Stomach (tissue), 9 donors: ENCODE results near the gene EVI2A. TPM values are rescaled to one million over a fixed set of nuclear protein-coding genes. Genes with fewer than 3 reads are reported as not detected.

Experiments
- DNase-seq, 2 donors: peaks; one replicate each; pipeline versions ENCODE4 v3.0.0 to v3.0.0-alpha.2; 2013 to 2019
- H3K27ac ChIP-seq, 5 donors: fragments of 200-600 bp in 4 of 5; sonication (generic) in 4 of 5; one replicate each; pipeline ENCODE4 v1.5.1; 2013 to 2019; ENCODE audit warnings: mild to moderate bottlenecking in 1 of 5, moderate library complexity in 1 of 5
- H3K27me3 ChIP-seq, 3 donors: fragments of 200-600 bp; sonication (generic); one replicate each; pipeline ENCODE4 v1.5.1; 2017 to 2019; ENCODE audit warnings: mixed run types in 1 of 3
- H3K36me3 ChIP-seq, 4 donors: fragments of 200-600 bp; sonication (generic); 1 replicate in 3 of 4; 2 replicates in 1 of 4; pipeline ENCODE4 v1.5.1; 2016 to 2019
- H3K4me1 ChIP-seq, 4 donors: fragments of 200-600 bp; sonication (generic); one replicate each; pipeline ENCODE4 v1.5.1; 2016 to 2019
- H3K4me3 ChIP-seq, 4 donors: fragments of 200-600 bp; sonication (generic) in 3 of 4; one replicate each; pipeline ENCODE4 v1.5.1; 2016 to 2019; ENCODE audit warnings: mild to moderate bottlenecking in 1 of 4
- H3K9me3 ChIP-seq, 4 donors: fragments of 200-600 bp; sonication (generic); one replicate each; pipeline ENCODE4 v1.5.1; 2016 to 2019
- EP300 ChIP-seq: sonication (generic); formaldehyde crosslinking; IDR thresholded peaks from one replicate; pipeline ENCODE4 v1.6.1; 2017; ENCODE audit warnings: antibody characterized with exemption
- POLR2A ChIP-seq, 4 donors: fragments of 450-650 bp; IDR thresholded peaks; one replicate each; pipeline ENCODE4 v1.6.1; 2016; ENCODE audit warnings: antibody characterized with exemption in 4 of 4, control low read depth in 2 of 4, mild to moderate bottlenecking in 1 of 4, moderate library complexity in 1 of 4
- POLR2AphosphoS5 ChIP-seq, 3 donors: sonication (generic); formaldehyde crosslinking; IDR thresholded peaks; one replicate each; pipeline ENCODE4 v1.6.1; 2016; ENCODE audit warnings: antibody characterized with exemption in 3 of 3
- WGBS, 5 donors: extraction: QIAGEN DNeasy Blood & Tissue Kit in 3 of 5; methylation state at CpG; one replicate each; pipeline versions ENCODE4 v1.1.5 to v1.1.7; 2013 to 2018; 5-methylcytosine and 5-hydroxymethylcytosine counted together
- intact Hi-C: fragments of 100-400 bp; cut with DNase I; formaldehyde crosslinking; loops from one replicate; pipeline ENCODE4 v1.15.1; 2023; ENCODE audit warnings: low total_unique reads
- polyA plus RNA-seq, 3 donors: library from polyadenylated mRNA; stranded (reverse); fragments of 200-250 nt; gene quantifications; one replicate each; pipeline ENCODE4 v1.2.3, GENCODE V29; 2013
- total RNA-seq, 5 donors: library from RNA; depleted of rRNA; stranded (reverse); fragments of >200 nt; gene quantifications; one replicate each; pipeline versions ENCODE4 v1.1.0 to v1.2.3, GENCODE V29; 2014 to 2016
- TF ChIP-seq, protein P1 (sequence below), 7 experiments: fragments of 450-650 bp in 4 of 7; fragments of 200-600 bp in 3 of 7; sonication (generic) in 3 of 7; IDR thresholded peaks; one replicate each; pipeline ENCODE4 v1.5.1; 2016 to 2019; ENCODE audit warnings: antibody characterized with exemption in 7 of 7, control low read depth in 2 of 7, mild to moderate bottlenecking in 1 of 7
- donor health status: healthy with polysubstance abuse.
- donor health status: Bipolar disorder and iron deficiency.
- donor health status: healthy.

Gene EVI2A
- total and polyA plus RNA-seq, 8 donors, result 4.4 to 14.5 (median 5.4) TPM; not detected in 3

DNA sequence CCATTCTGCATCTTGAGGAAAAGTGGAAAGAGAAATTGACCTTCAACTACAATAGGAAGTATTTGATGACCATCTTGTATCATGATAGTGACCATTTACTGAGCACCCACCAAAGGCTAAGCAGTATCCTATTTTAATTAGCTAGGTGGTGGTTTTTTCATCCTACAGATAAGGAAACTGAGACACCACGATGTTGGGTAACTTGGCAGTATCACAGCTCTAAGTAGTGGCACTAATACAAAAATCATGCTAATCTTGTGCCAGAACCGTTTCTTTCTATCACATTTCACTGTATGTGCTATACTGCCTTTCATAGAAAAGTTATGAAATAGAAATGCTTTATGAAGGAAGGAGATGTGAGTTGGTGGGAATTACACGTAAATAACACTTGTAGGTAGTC is 9.9 kb downstream of the EVI2A start:
- intact Hi-C loops, result no loop called here
- H3K36me3 ChIP-seq, result peaks cover 0 to 3% (median 0%) of the 10 kb centered on the region in 4 donors
- peak overlapping the region in 4 of 5 donors; percentile 35 to 81 (median 54) for H3K27ac ChIP-seq
- H3K4me3 ChIP-seq, result peak overlapping the region; percentile 2 to 33 (median 22)
- WGBS, 5 donors, result 70 to 80% (median 79%) methylated on average over 3 of the region's 3 CpGs
- H3K27me3 ChIP-seq, result no peaks in the 10 kb centered on the region
- TF ChIP-seq, protein P1, sequence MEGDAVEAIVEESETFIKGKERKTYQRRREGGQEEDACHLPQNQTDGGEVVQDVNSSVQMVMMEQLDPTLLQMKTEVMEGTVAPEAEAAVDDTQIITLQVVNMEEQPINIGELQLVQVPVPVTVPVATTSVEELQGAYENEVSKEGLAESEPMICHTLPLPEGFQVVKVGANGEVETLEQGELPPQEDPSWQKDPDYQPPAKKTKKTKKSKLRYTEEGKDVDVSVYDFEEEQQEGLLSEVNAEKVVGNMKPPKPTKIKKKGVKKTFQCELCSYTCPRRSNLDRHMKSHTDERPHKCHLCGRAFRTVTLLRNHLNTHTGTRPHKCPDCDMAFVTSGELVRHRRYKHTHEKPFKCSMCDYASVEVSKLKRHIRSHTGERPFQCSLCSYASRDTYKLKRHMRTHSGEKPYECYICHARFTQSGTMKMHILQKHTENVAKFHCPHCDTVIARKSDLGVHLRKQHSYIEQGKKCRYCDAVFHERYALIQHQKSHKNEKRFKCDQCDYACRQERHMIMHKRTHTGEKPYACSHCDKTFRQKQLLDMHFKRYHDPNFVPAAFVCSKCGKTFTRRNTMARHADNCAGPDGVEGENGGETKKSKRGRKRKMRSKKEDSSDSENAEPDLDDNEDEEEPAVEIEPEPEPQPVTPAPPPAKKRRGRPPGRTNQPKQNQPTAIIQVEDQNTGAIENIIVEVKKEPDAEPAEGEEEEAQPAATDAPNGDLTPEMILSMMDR (IDR thresholded peaks at IDR 0.05), result no peak
- TF ChIP-seq POLR2AphosphoS5 (IDR thresholded peaks at IDR 0.05) (no peak), POLR2A (IDR thresholded peaks at IDR 0.05) (no peak), EP300 (no peak)
- no peaks in the 10 kb centered on the region for H3K9me3 ChIP-seq
- H3K4me1 ChIP-seq, result peaks cover 0 to 31% (median 2%) of the 10 kb centered on the region in 4 donors
- no peak for DNase-seq

- Histone ChIP-seq H3K36me3 (peaks cover 0 to 3% (median 0%) of the 10 kb centered on the region in 4 donors), H3K4me1 (peaks cover 0 to 25% (median 2%) of the 10 kb centered on the region in 4 donors), H3K4me3 (peak overlapping the region in 2 of 4 donors; percentile 18 to 33), H3K27ac (peak overlapping the region in 4 of 5 donors; percentile 21 to 81 (median 54)), H3K9me3 (no peaks in the 10 kb centered on the region), H3K27me3 (no peaks in the 10 kb centered on the region)
- TF ChIP-seq EP300 (no peak), POLR2A (IDR thresholded peaks at IDR 0.05) (no peak), POLR2AphosphoS5 (IDR thresholded peaks at IDR 0.05) (no peak)
- TF ChIP-seq, protein P1 (IDR thresholded peaks at IDR 0.05), result no peak
- intact Hi-C loops, result no loop called here
- DNase-seq, result no peak
- 72 to 81% (median 75%) methylated on average over 7 of the region's 7 CpGs for WGBS, 5 donors
Measured at GRCh38 chr17:31310886-31311285, 10.5 kb downstream of the EVI2A start.

DNA sequence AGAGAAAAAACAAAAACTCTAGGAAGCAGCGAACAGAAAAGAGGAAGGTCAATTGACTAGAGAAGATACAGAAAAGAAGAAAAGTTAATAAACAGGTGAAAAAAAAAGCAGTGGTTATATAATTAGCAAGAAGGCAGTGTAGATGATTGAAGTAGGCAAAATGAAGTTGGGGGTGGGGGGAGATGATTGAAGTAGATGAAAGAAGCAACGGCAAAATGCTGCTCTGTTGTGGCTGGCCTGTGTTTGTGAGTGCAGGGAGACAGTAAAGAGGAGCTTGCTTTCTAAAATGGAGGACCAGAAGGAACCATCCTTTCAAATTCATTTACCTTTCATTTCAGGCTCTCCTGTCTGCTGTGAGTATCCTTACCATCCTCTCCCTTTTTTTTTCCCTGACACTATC is 11.2 kb downstream of the EVI2A start:
- 35 to 63% (median 37%) methylated on average over 2 of the region's 2 CpGs for WGBS, 5 donors
- Histone ChIP-seq H3K36me3 (peaks cover 0 to 4% (median 1%) of the 10 kb centered on the region in 4 donors), H3K4me1 (peaks cover 0 to 18% (median 2%) of the 10 kb centered on the region in 4 donors), H3K9me3 (no peaks in the 10 kb centered on the region), H3K27me3 (no peaks in the 10 kb centered on the region), H3K27ac (peak overlapping the region in 4 of 5 donors; percentile 21 to 81 (median 48)), H3K4me3 (peak overlapping the region in 2 of 4 donors; percentile 18 to 33)
- intact Hi-C loops, result no loop called here
- TF ChIP-seq EP300 (no peak), POLR2A (IDR thresholded peaks at IDR 0.05) (no peak)
- DNase-seq, result peak in 1 of 2 donors; percentile 48

DNA sequence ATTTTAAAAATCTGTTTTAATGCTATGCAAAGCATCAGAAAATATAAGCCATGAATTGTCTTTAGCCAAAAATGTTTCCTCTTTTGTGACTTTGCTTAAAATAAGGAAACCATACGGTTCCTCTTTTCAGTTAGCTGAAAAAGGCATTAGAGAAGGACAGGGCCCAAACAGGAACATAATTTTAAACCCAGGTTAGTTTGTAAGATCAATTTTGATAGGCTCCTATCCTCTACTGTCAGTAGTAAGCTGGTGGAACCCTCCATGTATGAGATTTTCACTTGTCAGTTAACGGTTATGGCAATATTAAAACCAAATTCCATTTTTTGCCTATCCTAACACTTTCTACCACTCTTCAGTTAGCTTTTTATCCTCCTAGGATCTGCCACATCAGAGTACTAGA is 11.9 kb downstream of the EVI2A start:
- TF ChIP-seq, protein P1 (IDR thresholded peaks at IDR 0.05), result no peak
- TF ChIP-seq POLR2A (IDR thresholded peaks at IDR 0.05), result no peak
- TF ChIP-seq POLR2AphosphoS5 (IDR thresholded peaks at IDR 0.05), result no peak
- TF ChIP-seq EP300, result no peak
- Histone ChIP-seq H3K27ac (peak overlapping the region in 2 of 5 donors; percentile 65 to 81), H3K4me3 (peak overlapping the region in 2 of 4 donors; percentile 18 to 33), H3K4me1 (peaks cover 0 to 17% (median 2%) of the 10 kb centered on the region in 4 donors), H3K27me3 (no peaks in the 10 kb centered on the region), H3K36me3 (peaks cover 0 to 11% (median 4%) of the 10 kb centered on the region in 4 donors), H3K9me3 (no peaks in the 10 kb centered on the region)
- intact Hi-C loops, result no loop called here
- WGBS, 5 donors, result 66 to 84% (median 82%) methylated on average over 2 of the region's 2 CpGs
- DNase-seq, result no peak
